Sigmoid colon (tissue), 7 donors: Measurements from ENCODE around the gene TEX38. TPM values are rescaled to one million over a fixed set of nuclear protein-coding genes. Genes with fewer than 3 reads are reported as not detected.

Experiments
- DNase-seq: peaks from one replicate; pipeline ENCODE4 v3.0.0-alpha.2; 2019
- H3K27ac ChIP-seq, 4 donors: fragments of 200-600 bp; sonication (generic); one replicate each; pipeline ENCODE4 v1.5.1; 2016 to 2019; ENCODE audit warnings: mild to moderate bottlenecking in 1 of 4
- H3K27me3 ChIP-seq, 3 donors: fragments of 200-600 bp; sonication (generic); one replicate each; pipeline ENCODE4 v1.5.1; 2019; ENCODE audit warnings: mild to moderate bottlenecking in 1 of 3
- H3K36me3 ChIP-seq, 4 donors: fragments of 200-600 bp; sonication (generic); one replicate each; pipeline ENCODE4 v1.5.1; 2016 to 2019
- H3K4me1 ChIP-seq, 4 donors: fragments of 200-600 bp; sonication (generic); one replicate each; pipeline ENCODE4 v1.5.1; 2017 to 2019
- H3K4me3 ChIP-seq, 4 donors: fragments of 200-600 bp; sonication (generic); one replicate each; pipeline ENCODE4 v1.5.1; 2017 to 2019; ENCODE audit warnings: mild to moderate bottlenecking in 2 of 4, moderate library complexity in 1 of 4
- H3K9me3 ChIP-seq, 4 donors: fragments of 200-600 bp in 3 of 4; sonication (generic) in 3 of 4; one replicate each; pipeline versions ENCODE4 v1.5.1 to v1.6.1; 2013 to 2019
- EP300 ChIP-seq, 4 donors: sonication (generic); formaldehyde crosslinking; IDR thresholded peaks; one replicate each; pipeline ENCODE4 v1.6.1; 2017; ENCODE audit warnings: antibody characterized with exemption in 4 of 4
- POLR2A ChIP-seq, 2 donors: fragments of 450-650 bp; IDR thresholded peaks; one replicate each; pipeline ENCODE4 v1.6.1; 2016; ENCODE audit warnings: antibody characterized with exemption in 2 of 2, mild to moderate bottlenecking in 2 of 2, moderate library complexity in 2 of 2
- POLR2AphosphoS5 ChIP-seq, 4 donors: sonication (generic); formaldehyde crosslinking; IDR thresholded peaks; one replicate each; pipeline ENCODE4 v1.6.1; 2017; ENCODE audit warnings: antibody characterized with exemption in 4 of 4
- WGBS, 2 donors: extraction: QIAGEN DNeasy Blood & Tissue Kit; methylation state at CpG; one replicate each; pipeline ENCODE4 v1.1.7; 2013; 5-methylcytosine and 5-hydroxymethylcytosine counted together
- intact Hi-C: fragments of 100-400 bp; cut with DNase I; formaldehyde crosslinking; loops from one replicate; pipeline ENCODE4 v1.15.1; 2023
- polyA plus RNA-seq, 3 donors: library from polyadenylated mRNA; stranded (reverse); fragments of 200-250 nt; gene quantifications; one replicate each; pipeline ENCODE4 v1.2.3, GENCODE V29; 2013
- total RNA-seq, 4 donors: library from RNA; depleted of rRNA; stranded (reverse); fragments of >200 nt; gene quantifications; one replicate each; pipeline ENCODE4 v1.1.0, GENCODE V29; 2016
- TF ChIP-seq, protein P1 (sequence below), 4 experiments: fragments of 450-650 bp in 3 of 4; fragments of 200-600 bp in 1 of 4; IDR thresholded peaks; one replicate each; pipeline ENCODE4 v1.5.1; 2016 to 2019; ENCODE audit warnings: antibody characterized with exemption in 4 of 4, mild to moderate bottlenecking in 3 of 4, moderate library complexity in 2 of 4
- donor health status: healthy with polysubstance abuse.
- donor health status: Bipolar disorder and iron deficiency.
- donor health status: healthy.

Gene TEX38
- total and polyA plus RNA-seq, 7 donors: 0.16 TPM; not detected in 6

DNA sequence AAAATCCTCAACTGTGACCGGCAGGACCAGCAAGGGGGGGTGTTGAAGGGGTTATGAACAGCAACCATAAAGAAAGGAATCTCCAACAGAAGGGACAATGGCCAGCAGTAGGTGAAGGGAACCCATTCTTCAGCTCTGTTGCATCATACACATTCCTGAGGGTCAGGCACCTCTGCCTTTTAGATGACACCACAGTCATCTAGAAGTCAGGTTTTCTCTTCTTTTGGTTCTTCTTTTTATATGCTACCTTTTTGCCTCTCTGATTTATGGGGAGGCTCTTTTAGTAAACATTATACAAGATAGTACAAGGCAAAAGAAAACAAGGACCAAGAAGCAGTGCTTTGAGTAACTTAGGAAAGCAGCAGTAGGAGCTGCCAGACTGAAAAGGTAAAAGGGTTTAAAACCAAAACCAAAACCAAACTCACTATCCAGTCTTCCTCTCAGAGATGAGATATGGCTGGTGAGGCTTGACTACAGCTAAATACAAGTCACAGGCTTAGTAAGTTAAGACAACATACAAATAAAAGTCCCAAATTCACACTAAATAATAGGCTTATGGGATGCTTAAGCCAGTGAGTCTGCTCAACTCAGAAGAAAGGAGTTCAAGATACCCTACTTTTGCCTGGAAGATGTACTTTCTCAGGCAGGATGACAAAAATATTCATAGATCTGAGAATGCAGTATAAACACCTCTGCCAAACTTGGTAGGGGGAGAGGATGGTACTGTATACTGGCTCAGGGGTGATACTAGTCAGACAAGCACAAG, 4.1 kb downstream of the TEX38 start:
- H3K27me3 ChIP-seq: no peaks in the 10 kb centered on the region
- H3K4me3 ChIP-seq: no peak overlapping the region
- intact Hi-C loops: no loop called here
- TF ChIP-seq POLR2AphosphoS5 (IDR thresholded peaks at IDR 0.05) (no peak), EP300 (IDR thresholded peaks at IDR 0.05) (no peak), POLR2A (IDR thresholded peaks at IDR 0.05) (no peak)
- TF ChIP-seq, protein P1, sequence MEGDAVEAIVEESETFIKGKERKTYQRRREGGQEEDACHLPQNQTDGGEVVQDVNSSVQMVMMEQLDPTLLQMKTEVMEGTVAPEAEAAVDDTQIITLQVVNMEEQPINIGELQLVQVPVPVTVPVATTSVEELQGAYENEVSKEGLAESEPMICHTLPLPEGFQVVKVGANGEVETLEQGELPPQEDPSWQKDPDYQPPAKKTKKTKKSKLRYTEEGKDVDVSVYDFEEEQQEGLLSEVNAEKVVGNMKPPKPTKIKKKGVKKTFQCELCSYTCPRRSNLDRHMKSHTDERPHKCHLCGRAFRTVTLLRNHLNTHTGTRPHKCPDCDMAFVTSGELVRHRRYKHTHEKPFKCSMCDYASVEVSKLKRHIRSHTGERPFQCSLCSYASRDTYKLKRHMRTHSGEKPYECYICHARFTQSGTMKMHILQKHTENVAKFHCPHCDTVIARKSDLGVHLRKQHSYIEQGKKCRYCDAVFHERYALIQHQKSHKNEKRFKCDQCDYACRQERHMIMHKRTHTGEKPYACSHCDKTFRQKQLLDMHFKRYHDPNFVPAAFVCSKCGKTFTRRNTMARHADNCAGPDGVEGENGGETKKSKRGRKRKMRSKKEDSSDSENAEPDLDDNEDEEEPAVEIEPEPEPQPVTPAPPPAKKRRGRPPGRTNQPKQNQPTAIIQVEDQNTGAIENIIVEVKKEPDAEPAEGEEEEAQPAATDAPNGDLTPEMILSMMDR (IDR thresholded peaks at IDR 0.05): no peak
- no peaks in the 10 kb centered on the region for H3K4me1 ChIP-seq
- DNase-seq: no peak
- 95 to 96% methylated on average over 1 of the region's 1 CpG for WGBS, 2 donors
- no peaks in the 10 kb centered on the region for H3K9me3 ChIP-seq
- H3K36me3 ChIP-seq: peaks cover 0 to 66% (median 26%) of the 10 kb centered on the region in 4 donors
- no peak overlapping the region for H3K27ac ChIP-seq

DNA sequence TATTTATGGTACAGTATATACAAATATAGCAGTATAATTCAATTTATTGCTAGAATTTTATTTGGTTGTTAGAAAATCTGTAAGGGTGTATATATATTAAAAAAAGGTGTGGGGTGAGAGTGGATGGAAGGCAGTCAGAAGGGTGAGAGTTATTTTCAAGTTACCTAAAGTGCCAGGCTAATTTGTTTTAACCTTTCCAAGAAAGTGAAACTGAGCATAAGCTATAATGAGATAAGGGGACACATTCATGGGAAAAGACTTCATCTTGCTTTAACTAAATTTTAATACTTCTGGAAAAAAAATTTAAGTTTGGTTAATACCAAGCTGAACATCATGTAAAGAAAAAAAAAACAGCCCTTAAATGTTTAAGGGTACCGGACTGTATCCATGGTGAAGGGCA, 4.9 kb downstream of the TEX38 start:
- intact Hi-C loops: no loop called here
- no peaks in the 10 kb centered on the region for H3K9me3 ChIP-seq
- TF ChIP-seq POLR2AphosphoS5 (IDR thresholded peaks at IDR 0.05) (no peak), POLR2A (IDR thresholded peaks at IDR 0.05) (no peak), EP300 (IDR thresholded peaks at IDR 0.05) (no peak)
- TF ChIP-seq, protein P1 (IDR thresholded peaks at IDR 0.05): no peak
- no peaks in the 10 kb centered on the region for H3K27me3 ChIP-seq
- peaks cover 0 to 6% (median 0%) of the 10 kb centered on the region in 4 donors for H3K4me1 ChIP-seq
- H3K27ac ChIP-seq: no peak overlapping the region
- peaks cover 0 to 73% (median 27%) of the 10 kb centered on the region in 4 donors for H3K36me3 ChIP-seq
- no peak overlapping the region for H3K4me3 ChIP-seq
- WGBS, 2 donors: 88 to 95% methylated on average over 1 of the region's 1 CpG
- DNase-seq: no peak

DNA sequence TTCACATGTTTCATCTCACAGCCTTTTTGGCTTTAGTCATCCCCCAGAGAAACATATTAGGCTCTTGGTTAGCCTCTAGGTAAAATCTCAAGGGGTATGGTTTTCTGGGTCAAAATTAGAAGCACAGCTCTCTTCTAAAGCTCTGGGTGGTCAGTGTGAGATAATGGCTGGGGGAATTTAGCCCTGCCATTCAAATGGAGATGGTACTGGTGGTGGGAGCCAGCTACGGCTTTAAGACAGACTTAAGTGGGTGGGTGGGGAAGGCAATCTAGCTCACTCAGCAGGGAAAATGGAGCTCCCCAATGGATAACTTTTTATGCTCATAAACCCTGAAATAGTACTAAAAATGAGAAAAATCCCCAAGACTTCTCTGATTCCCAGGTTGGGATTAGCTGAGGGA, 5.7 kb downstream of the TEX38 start:
- Histone ChIP-seq H3K27me3 (no peaks in the 10 kb centered on the region), H3K27ac (no peak overlapping the region), H3K4me1 (peaks cover 0 to 12% (median 0%) of the 10 kb centered on the region in 4 donors), H3K36me3 (peaks cover 0 to 81% (median 28%) of the 10 kb centered on the region in 4 donors), H3K4me3 (no peak overlapping the region), H3K9me3 (no peaks in the 10 kb centered on the region)
- 96 to 98% methylated on average over 1 of the region's 1 CpG for WGBS, 2 donors
- intact Hi-C loops: no loop called here
- no peak for DNase-seq
- TF ChIP-seq EP300 (IDR thresholded peaks at IDR 0.05) (no peak), POLR2AphosphoS5 (IDR thresholded peaks at IDR 0.05) (no peak), POLR2A (IDR thresholded peaks at IDR 0.05) (no peak)
- TF ChIP-seq, protein P1 (IDR thresholded peaks at IDR 0.05): no peak

DNA sequence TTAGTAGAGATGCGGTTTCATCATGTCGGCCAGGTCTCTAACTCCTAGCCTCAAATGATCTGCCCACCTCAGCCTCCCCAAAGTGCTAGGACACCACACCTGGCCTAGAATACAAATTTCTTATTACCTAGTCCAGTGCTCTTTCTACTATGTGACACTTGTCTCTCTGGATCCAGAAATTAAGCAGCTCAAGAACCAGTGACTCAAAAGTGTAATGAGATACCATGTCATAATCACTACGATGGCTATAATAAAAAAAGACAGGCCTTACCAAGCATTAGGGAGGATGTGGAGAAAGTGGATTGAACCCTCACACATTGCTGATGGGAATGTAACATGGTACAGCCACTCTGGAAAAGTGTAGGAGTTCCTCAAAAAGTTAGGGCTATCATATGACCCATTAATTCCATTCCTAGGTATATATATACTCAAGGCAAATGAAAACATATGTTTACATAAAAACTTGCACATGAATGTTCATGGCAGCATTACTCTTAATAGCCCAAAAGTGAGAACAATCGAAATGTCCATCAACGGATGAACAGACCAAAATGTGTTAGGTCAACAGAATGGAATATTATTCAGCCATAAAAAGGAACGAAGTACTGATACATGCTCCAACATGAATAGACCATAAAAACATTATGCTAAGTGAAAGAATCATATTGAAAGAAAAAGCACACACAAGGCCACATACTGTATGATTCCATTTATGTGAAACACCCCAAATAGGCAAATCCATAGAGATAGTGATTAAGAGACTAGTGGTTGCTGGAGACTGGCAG, 8.3 kb downstream of the TEX38 start:
- Histone ChIP-seq H3K4me1 (peaks cover 0 to 12% (median 0%) of the 10 kb centered on the region in 4 donors), H3K27ac (no peak overlapping the region), H3K27me3 (no peaks in the 10 kb centered on the region), H3K9me3 (no peaks in the 10 kb centered on the region), H3K36me3 (peaks cover 9 to 96% (median 44%) of the 10 kb centered on the region in 4 donors), H3K4me3 (no peak overlapping the region)
- DNase-seq: no peak
- TF ChIP-seq POLR2A (IDR thresholded peaks at IDR 0.05): no peak
- TF ChIP-seq EP300 (IDR thresholded peaks at IDR 0.05): no peak
- no peak for TF ChIP-seq POLR2AphosphoS5 (IDR thresholded peaks at IDR 0.05)
- TF ChIP-seq, protein P1 (IDR thresholded peaks at IDR 0.05): no peak
- intact Hi-C loops: no loop called here
- WGBS, 2 donors: 94 to 96% methylated on average over 6 of the region's 6 CpGs
